ENCODE data around the gene CHFR.

DNA sequence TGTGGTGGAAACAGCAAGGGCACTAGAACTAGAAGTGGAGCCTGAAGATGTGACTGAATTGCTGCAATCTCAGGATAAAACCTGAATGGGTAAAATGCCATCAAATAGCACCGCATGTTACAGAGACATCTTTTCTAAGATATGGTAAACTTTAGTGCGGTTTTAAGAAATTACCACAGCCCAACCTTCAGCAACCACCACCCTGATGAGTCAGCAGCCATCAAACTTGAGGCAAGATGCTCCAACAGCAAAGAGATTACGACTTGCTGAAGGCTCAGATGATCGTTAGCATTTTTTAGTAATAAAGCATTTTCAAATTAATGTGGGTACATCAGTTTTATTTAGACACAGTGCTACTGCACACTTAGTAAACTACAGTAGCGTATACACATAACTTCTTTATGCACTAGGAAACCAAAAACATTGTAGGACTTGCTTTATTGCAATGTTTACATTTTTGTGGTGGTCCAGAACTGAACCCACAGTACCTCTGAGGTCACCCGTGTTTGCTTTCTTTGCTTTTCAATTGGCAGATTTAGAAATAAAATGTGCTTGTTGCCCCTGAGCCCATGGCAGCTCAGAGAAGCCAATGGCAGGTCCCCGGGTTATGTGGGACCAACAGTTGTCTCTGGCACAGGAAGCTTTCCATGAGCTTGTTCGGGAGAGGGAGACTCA lies 74.6 kb downstream of the CHFR start:
- TF ChIP-seq, protein P1, sequence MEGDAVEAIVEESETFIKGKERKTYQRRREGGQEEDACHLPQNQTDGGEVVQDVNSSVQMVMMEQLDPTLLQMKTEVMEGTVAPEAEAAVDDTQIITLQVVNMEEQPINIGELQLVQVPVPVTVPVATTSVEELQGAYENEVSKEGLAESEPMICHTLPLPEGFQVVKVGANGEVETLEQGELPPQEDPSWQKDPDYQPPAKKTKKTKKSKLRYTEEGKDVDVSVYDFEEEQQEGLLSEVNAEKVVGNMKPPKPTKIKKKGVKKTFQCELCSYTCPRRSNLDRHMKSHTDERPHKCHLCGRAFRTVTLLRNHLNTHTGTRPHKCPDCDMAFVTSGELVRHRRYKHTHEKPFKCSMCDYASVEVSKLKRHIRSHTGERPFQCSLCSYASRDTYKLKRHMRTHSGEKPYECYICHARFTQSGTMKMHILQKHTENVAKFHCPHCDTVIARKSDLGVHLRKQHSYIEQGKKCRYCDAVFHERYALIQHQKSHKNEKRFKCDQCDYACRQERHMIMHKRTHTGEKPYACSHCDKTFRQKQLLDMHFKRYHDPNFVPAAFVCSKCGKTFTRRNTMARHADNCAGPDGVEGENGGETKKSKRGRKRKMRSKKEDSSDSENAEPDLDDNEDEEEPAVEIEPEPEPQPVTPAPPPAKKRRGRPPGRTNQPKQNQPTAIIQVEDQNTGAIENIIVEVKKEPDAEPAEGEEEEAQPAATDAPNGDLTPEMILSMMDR (IDR thresholded peaks at IDR 0.05): no peak
- TF ChIP-seq POLR2A (IDR thresholded peaks at IDR 0.05): no peak

Measured in uterus (tissue), 2 donors.